NK-92 (cell line): ENCODE data around the gene SMOC1.

Experiments used
- DNase-seq: peaks from one replicate; lab custom pipeline; 2025; ENCODE audit not compliant: unreplicated experiment; lab: John Stamatoyannopoulos, UW

SMOC1 gene

DNA sequence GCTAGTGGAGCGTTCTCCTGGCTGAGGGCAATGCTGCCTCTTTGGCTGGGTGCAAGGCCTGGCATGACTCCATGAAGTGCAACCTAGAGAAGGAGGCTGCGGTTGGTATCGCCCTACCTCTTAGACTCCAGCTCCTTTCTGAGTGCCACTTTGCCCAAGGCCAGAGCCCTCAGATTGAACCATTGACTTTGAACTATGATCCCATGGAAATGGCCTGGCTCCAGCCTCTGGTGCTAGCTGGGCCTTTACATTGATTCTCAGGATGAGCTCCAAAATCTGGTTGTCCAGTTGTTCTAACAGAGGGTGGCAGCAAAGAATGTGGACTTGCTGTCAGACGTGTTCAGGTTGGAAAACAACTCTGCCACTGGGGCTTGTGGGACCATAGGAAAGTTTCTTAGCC lies 16.1 kb upstream of the SMOC1 start:
- DNase-seq, result no peak

DNA sequence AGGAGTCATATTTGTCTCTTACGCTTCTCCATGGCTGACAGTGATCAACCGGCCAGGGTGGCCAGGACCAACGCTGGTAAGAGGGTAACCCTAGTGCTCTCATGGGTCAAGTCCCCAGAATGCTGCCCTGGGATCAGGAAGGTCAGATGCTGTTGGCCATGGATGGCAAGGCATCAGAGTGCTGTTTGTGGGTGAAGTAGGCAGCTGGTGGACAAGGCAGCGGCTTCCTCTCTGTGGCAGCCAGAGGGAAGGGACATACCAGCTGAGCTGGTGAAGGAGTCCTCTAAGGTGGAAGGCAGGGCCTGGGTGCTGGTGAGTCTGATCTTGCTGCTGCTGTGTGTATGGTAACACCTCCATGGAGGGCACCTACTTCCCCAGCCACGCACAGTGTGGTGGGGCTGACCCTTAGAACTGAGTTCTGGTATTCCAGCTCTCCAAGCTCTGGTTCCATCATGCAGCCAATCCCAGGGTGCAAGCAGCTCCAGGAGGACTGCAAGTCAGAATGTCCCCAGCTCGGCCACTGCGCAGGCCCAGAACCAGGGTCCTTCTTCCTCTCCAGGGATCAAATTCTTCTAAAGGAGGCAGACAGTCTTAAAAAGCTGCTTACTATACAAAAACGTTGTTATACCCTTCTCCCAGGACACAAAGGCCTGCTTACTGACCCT lies 13.4 kb upstream of the SMOC1 start:
- no peak for DNase-seq

DNA sequence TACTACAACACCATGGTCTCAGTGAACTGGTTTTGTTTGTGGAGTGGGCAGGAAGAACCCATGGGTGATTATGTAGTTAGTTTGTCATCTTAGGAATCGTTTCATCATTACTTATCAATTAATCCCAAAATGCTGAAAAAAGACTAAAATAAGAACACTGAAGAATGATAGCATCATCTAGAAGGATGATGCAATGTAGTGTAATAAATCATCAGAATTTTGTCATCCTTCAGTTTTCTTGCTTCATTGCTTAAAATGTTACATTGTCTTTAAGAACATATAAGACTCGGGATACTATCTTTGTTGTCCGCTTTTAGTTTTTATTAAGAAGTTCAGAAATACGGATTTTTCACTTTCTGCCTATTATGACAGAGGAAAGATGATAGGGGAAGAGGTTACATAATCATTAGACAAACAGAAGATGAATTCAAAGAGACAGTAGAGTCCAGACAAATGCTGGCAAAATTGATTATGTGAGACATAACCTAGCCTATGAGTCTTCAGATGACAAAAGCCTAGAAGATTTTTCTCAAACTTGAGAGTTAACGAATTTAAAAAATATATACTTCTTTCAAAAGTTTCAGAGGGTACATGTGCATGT lies 10.8 kb upstream of the SMOC1 start:
- no peak for DNase-seq

DNA sequence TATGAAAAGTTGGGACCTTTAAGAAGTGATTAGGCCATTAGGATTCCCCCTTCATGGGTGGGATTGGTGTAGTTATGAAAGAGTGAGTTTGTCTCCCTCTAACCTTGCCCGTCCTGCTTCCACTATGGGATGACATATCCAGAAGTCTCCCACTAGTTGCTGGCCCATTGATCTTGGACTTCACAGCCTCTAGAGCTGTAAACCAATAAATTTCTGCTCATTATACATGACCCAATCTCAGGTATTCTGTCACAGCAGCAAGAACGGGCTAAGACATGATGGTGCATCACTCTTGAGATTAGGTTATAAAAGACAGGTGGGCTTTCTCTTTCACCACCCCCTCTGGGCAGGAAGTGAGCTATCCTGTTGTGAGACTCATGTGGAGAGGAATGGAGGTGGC lies 8.6 kb upstream of the SMOC1 start:
- no peak for DNase-seq

DNA sequence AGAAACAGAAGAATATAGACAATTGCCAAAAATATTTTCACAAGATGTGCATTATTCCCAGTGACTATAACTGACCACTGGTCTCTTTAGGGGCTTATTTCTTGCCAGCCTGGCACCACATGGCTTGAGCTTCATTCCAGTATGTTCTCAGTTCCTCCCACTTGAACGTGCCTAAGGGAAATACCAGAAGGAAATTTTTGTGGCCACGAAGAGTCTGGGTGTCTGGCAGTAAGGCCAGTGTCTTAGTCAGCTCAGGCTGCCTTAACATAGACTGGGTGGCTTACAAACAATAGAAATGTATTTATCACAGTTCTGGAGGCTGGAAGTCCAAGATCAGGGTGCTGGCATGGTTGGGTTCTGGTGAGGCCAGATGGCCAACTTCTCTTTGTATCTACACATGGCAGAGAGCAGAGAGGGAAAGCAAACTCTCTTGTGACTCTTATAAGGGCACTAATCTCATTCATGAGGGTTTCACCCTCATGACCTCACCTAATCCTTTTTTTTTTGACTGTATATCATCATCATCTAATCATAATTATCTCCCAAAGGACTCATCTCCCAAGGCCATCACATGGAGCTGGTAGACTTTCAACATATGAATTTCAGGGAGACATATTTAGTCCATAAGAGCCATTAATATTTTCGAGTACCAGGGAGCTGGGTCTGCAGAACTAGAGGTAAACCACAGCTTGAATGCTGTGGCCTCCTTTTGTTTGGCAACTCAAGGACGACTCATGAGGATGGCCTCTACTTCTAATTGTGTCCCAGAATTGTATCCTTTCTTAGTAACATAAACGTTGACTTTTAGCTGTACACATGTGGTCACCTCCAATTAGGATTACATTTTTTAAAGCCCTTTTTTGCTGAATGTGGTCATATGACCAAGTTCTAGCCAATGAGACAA lies 5.1 kb upstream of the SMOC1 start:
- no peak for DNase-seq

- DNase-seq, result no peak
Observed at GRCh38 chr14:69876221-69876847, 2.9 kb upstream of the SMOC1 start.

- no peak for DNase-seq
Observed at GRCh38 chr14:69876848-69877306, 2.3 kb upstream of the SMOC1 start.

DNA sequence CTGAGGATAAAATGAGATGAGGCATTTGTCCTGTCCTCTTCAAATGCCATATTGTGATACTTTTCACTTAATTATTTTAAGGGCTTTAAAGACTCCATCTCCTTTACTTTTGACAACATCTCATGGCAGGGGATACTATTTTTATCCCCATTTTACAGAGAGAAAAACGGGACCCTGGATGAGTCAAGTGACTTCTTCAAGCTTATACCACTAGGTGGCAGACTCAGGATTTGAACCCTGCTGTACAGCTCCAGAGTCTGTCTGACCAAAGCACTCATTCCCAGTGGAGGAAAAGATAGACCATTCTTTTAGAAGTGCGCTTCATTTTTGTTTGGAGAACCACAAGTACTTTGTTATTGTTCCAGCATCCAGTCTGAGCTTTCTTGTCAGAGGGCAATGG lies 1.7 kb upstream of the SMOC1 start:
- DNase-seq, result no peak

DNA sequence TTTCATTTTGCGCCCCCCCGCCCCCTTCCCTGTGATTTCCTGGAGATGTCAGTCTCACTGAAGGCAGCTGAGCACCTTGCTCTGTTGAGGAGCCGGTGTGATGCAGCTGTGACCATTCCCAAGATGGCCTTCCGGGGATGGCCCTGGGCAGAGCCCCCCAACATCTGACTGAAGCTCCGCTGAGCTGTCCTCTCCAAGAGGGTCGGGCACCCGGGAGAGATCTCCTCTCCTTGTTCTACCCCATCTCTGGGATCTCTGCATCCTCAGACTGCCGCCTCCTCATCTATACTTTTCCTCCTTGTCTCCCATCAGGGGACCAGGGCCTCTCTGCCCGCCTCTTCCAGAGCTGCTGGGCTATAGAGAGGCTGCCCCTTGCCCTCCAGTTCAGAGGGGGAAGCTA lies 965 bp upstream of the SMOC1 start:
- DNase-seq, result no peak

- DNase-seq, result no peak
Observed at GRCh38 chr14:69880044-69880487, 850 bp downstream of the SMOC1 start.

- no peak for DNase-seq
Observed at GRCh38 chr14:69880893-69881292, 1.7 kb downstream of the SMOC1 start.

GRCh38 chr14:69882116-69882864 lies 3.1 kb downstream of the SMOC1 start:
- DNase-seq, result no peak

- no peak for DNase-seq
Observed at GRCh38 chr14:69882915-69883314, 3.7 kb downstream of the SMOC1 start.

DNA sequence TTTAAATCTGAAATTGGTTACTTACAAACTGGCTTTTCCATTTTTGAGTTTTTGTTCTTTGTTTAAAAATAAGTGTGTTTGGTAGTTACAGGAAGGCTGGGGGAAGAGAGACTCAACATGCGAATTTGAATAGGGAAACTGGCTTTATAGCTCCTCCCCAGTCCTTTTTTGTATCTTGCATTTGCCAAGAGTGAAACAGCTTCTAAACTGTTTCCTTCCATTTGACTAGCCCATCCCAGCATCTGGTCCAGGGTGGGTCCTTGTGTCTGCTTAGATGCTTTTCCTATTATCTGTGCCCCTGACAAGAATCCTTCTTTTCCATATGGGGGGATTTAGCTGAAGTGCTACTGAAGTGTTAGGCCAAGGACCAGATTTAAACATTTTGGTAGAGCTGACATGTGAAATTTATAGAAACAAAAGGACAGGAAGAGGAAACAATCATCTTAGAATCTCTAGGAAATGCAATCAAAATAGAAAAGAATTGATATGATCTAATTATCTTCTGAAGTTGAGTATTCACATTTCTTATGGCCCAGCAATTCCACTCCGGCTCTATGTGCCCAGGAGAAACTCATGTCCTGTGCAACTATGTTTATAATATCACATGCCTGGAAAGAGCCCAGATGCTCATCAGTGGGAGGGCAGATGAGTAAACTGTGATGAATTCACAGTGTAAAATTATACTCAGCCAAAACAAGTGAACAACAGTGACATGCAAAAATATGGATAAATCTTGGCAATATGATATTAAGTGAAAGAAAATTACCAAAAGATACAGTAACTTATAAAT lies 7.4 kb downstream of the SMOC1 start:
- no peak for DNase-seq

DNA sequence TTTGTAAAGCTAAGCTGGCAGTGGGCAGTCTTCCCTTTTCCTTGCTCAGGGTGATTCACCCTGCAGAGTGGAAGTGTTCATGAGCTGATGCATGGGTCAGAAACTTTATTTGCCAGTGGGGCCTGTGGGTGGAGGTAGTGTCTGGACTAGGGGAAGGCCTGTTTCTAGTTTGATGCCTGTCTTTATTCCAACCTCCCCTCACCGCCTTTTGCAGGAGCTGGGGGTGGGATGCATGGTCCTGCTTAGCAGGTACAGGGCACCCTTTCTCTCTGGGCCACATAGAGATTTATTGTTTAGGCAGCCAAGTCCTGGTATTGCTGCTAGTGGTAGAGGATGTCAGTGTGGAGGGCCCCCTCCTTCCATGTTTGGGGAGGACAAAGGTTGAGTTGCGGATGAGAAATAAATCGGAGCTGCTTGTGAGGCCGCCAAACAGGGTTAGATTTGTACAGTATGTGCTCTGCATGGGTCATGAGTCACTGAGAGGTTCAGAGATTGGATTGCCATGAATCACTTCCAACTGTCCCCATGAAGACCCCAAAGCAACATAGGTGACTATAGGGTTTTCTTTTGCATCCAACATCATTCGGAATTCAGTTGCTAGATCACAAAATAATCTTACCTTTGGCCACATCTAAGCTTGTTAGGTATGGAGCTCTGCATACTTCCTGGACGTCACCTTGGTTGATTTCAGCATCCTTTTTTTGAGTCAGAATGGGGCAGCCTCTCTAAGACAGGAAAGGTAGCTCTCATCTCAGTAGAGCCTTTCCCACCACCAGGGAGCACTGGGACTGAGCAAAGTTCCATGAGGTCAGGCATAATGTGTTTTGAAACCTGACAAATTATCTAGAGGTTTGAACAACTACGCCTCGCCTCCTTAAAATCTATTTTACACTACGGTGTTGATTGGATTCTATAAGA lies 8.8 kb downstream of the SMOC1 start:
- DNase-seq, result no peak

DNA sequence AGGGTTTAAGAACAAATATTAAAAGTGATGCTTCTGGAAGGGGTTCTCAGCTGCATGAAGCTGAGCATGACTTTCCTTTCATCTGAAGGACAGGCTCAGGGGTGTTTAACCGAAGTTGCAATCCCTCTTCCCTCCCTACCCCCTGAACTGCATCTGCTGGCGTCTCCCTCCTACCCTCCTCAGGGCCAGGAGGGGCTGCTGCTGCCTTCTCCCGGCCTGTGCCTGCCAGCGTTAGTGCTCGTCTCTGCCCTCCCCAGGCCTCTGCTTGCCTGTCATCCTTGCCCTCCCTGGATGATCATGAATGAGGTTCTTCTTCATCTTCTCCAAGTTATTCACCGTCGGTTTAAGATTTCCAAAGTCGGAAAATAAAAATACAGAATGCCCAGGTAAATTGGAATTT lies 12.2 kb downstream of the SMOC1 start:
- no peak for DNase-seq

- no peak for DNase-seq
Observed at GRCh38 chr14:69895109-69895508, 15.9 kb downstream of the SMOC1 start.

DNA sequence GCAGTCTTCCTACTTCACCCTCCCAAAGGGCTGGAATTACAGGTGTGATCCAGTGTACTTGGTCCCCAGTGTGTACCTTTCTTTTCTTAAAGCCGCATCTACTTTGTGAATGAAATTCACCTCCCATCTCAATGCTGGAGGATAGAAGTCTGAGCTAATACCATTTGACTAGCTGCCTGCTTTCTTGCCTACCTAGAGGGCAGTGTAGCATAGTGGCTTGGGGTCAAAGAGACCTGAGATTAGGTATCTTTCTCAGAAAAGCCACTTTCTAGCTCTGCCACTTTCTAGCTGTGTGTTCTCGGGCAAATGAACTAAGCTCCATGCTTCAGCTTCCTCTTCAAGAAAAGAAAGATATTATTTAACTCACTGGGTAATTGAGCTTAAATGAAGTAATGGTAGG lies 16.9 kb downstream of the SMOC1 start:
- DNase-seq, result no peak

DNA sequence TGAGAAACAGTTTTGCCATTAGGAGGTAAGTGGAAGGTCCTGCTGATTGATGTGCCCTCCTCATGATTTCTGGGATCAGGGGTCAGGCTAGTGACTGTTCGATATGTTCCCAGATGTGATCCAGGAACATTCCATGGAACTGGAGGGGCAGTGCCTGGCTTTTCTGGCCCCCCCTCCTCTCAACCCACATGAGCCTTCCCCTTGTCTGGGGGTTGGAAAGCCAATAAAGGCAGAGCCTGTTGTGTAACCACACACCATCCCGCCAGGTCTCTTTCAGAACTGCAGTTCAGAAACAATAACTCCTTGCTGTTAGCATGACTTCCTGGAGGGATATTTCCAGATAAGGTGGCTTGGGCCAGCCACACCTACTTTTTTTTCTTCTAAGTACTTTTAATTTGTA lies 17.8 kb downstream of the SMOC1 start:
- no peak for DNase-seq
